GM18519 (cell line): Measurements from ENCODE around the gene CCDC3.

ENCODE experiments used
- ATAC-seq: cut with Tn5 transposase; IDR thresholded peaks from one replicate; pipeline ENCODE4 v1.9.1; 2021; ENCODE audit warnings: mild to moderate bottlenecking, moderate library complexity; ENCODE audit not compliant: unreplicated experiment, low FRiP score

Gene CCDC3

DNA sequence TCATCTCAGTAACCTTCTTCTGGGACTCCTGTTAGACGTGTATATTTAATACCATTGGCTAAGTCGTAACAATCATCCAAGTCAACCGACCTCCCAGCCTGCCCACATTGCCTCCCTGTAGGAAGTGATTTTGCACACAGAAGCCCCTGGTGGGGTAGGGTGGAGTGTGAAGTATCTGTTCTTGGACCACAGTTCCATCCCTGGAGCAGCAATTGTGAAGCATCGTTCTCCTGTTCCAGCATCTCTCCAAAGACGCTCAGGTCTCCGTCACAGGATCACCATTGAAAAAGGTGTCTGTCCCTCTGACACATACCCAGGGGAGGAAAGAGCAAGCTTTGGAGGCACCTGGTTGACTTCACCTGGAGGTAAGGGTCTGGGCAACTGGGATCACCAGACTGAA is 72.9 kb downstream of the CCDC3 start:
- no peak for ATAC-seq

DNA sequence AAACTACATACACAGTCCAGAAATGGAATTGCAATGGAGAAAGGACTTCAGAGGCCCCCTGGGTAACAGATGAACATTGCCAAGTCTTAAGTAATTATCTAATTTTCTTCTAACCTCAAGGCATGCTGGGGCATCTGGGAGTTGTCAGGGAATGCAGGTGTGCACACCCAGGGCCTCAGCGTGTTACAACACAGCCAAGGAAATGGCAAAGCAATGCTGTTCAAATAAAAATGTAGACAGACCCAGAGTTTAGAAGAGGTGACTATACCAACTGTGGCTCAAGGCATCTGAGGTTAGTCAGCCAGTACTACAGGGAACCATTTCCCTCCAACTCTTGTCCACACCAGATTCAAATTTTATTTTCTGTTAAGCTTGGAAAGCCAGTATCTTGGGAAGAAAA is 73.6 kb downstream of the CCDC3 start:
- ATAC-seq, result no peak

DNA sequence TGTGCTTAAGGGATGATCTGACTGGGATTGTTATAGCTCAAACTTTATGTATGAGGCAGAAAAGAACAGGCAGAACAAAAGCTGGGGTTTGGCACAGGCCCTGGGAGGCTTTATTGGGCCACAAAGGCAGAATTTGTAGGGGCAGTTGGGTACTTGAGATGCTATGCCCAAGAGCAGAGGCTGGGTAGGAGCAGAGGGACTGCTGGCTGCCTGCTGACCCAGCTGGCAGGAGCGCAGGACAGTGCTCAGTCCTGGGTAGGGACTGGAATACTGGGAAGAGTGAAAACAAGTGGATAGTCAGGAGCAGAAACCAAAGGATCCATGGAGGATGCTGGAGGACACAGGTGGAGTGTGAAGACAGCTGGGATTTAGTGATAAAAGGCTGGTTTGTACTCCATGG is 75.7 kb downstream of the CCDC3 start:
- no peak for ATAC-seq

DNA sequence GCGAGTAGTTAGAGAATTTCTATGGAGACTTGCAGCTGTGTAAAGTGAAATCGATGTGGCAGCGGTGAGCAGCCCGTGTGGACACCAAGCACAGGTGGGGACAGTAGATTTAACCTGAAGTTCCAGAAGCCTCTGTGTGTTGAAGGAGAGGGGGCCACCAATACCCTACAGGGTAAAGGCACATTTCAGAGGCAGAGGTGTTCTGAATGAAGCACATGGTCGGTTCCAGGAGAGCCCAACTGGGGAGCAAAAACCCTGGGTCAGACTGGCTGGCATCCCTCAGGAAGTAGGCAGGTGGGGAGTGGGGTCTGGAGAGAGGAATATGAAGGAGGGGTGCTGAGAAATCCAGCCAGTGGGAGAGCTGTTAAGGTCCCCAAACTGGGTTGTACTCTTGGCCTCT is 76.6 kb downstream of the CCDC3 start:
- ATAC-seq, result no peak

DNA sequence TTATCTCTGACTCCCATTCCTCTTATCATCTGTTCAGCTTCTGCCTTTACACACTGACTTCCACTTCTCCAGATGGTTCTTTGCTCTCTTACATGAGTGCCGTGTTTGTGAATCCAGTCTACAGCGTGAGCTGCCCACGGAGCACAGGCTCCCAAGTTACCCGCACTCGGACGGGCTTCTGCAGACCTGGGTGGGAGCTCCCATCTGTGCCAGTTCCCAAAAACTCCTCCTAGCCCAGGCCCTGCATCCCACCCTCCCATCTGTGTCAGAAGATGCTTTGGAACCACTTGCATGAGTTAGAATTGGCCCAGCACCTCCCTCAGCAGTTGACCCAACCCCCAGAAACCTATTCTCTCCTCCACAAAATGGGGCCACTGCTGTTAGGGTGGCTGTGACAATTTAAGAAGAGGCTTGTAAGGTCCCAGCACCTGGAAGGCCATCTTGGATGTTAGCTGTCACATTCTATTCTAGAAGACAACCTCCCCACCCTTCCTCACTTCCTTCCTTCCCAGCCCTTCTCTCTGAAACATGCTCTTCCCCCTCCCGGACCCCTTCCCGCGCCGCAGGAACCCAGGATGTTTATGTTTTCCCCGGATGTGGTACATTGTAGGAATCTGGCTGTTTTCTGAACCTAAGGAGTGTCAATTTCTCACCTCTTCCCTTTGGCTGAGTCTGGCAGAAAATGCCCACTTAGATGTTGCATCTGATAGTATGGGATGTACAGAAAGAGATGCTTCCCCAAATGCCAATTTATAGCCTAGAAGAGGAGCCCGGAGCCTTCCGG is 79.2 kb downstream of the CCDC3 start:
- ATAC-seq, result no peak

DNA sequence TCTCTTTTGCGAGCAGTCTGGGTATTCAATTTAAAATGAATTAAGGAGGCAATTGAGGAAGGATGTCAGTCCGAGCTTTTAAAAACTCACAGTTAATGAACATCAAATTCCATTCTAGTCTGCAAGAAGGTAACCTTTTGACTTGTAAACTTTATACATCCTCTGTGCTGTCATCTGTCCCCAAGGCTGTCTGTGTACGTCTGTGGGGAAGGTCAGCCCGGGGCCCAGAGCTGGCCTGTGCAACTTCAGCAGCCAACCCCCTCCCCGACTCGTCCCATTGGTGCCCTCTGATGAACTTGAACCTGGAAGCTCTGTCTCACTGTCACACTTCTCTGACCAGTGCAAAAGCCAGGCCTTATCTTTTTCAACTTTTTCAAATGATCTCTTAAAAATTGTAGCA is 80.3 kb downstream of the CCDC3 start:
- no peak for ATAC-seq

DNA sequence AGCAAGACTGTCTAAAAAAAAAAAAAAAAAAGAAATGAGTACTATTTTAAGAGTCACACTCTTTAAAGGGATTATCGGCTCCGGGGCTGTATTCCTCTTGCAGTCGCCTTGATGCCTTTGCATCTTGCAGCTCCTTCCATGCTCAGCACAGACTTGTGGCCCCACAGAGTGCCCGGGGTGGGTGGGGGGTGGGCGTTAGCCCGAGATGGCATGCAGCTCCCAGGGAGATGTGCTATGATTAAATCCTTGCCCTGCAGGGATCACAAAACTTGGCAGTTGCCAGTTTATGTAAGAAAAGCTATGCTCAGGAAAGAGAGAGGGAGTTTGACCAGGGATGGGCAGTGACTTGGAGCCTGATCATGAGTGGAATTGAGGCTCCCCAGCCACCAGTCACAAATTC is 81.9 kb downstream of the CCDC3 start:
- no peak for ATAC-seq

DNA sequence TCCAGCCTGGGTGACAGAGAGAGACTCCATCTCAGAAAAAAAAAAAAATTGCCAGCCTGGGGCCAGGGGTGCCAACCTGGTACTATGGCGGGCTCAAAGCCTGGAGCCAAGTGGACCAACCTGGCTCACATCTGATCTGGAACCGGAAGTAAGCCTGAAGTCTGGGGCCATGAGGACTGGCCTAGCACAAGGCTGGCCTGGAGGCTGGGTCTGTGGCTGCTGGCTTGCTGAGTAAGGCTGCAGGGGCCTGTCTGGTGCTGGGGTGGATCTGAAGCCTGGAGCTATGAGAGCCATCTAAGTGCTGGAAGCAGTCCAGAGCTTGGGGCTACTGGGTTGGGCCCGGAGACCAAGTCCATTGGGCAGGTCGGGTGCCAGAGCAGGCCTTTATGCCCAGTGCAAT is 84.9 kb downstream of the CCDC3 start:
- no peak for ATAC-seq

DNA sequence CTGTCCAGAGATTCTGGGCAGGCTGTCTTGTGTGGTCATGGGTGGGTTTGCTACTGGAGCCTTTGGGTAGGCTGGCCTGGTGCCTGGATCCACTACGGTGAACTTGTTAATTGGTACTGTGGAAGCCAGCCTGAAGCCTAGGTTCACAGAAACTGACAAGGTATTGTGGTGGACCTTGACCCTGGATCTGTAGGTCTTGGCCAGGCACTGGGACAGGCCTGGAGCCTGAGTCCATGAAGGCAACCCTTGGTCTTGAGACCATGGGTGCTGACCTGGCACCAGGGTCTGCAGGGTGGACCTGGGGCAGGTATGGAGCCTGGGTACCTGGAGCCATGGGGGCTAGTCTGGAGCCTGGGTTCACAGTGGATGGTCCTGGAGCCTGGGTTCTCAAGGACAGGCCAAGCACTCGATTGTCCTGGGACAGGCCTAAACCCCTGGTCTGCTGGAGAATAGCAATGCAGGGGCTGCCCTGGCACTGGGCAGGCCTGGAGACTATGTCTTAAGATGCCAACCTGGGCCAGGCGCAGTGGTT is 85.8 kb downstream of the CCDC3 start:
- ATAC-seq, result no peak

DNA sequence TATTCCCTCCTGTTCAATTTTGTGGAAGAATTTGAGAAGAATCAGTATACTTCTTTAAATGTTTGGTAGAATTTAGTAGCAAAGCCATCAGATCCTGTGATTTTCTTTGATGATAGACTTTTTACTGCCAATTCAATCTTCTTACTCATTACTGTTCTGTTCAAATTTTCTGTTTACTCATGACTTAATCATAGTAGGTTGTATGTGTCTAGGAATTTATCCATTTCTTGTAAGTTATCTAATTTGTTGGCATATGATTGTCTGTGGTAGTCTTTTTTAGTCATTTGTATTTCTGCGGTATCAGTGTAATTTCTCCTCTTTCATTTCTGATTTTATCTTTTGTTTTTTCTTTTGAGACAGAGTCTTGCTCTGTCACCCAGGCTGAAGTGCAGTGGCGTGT is 87.4 kb downstream of the CCDC3 start:
- no peak for ATAC-seq

DNA sequence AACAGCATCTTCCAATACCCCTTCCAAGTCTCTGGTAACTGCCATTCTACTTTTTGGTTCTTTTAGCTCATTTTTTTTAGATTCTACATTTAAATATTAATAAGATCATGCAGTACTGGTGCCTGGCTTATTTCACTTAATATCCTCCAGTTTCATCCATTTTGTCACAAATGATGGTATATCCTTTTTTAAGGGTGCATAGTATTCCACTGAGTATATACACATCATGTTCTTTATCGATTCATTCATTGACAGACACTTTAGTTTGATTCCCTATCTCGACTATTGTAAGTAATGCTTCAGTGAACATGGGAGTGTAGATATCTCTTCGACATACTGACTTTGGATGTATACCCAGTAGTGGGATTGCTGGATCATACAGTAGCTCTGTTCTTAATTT is 89.7 kb downstream of the CCDC3 start:
- ATAC-seq, result no peak

DNA sequence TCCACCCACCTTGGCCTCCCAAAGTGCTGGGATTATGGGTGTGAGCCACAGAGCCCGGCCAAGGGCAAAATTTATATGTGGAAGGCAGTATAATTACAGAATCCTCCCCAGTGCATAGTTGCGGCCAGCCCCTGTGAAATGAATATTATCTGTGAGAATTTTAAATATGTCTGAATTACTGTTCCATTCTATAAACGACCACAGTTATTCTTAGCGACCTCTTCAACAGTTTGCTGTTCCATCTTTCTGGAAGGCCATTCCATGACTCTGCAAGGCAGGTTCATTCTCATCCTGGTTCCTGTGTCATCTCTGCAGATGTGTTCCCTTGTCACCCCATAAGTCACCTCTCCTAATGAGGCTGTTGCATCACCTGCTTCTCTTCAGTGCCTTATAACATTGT is 90.7 kb downstream of the CCDC3 start:
- ATAC-seq, result no peak

DNA sequence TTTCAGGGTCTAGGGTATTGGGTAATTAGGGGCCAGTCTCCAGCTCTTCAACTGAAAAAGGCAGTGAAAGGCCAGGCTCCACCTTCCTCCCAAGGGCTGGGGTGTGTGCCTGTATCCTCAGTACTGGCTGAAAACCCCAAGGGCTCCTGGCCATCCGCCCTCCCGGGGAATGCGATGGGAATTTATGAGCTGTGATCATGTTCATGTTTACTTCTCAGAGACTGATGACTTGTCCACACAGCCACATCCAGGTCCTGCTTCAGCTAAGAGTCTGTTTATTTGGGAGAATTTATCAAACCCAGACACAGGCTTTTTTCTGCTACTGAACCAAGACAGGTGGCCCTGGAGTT is 91.7 kb downstream of the CCDC3 start:
- ATAC-seq, result no peak

DNA sequence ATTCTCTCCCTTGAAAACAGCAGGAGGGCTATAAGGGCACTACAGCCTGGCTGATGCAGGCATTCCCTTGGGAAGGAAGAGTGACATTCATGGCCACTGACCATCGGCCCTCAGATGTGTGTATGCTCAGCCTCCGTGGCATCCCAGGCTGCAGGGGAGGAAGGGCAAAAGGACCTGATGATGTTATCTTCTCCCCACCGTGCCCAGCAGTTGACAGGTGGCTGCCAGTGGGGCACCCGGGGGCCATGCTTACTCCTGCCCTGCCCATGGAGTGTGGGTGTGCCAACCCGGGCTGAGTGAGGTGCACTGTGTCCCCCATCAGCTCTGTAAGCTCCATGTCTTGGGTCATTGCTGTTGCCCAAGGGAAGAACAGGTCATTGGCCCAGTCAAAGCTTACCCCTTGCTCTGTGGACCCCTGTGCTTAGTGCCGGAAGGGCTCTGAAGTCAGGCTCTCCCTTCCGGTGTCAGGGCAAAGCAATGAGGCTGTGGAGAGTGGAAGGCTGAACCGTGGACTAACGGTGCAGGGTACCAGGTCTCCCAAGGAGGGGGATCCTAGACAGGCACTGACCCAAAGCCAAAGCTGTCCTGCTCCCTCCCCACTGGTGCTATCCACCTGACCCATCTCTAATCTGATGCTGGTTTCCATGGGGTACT is 92.2 kb downstream of the CCDC3 start:
- no peak for ATAC-seq

DNA sequence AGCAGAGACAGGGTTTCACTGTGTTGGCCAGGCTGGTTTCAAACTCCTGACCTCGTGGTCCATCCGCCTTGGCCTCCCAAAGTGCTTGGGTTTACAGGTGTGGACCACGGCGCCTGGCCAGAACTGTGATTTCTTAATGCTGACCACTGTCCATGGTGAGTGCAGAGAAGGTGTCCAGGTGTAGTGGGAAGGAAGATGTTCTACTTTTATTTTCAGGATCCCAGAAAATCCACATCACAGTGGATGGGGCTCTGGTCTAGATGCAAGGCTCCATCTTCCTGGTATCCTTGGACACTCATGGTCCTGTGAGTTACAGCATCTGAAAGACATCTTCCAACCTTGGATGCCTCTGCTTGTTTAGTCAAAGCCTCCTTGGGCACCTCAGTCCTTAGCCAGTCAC is 92.7 kb downstream of the CCDC3 start:
- no peak for ATAC-seq

DNA sequence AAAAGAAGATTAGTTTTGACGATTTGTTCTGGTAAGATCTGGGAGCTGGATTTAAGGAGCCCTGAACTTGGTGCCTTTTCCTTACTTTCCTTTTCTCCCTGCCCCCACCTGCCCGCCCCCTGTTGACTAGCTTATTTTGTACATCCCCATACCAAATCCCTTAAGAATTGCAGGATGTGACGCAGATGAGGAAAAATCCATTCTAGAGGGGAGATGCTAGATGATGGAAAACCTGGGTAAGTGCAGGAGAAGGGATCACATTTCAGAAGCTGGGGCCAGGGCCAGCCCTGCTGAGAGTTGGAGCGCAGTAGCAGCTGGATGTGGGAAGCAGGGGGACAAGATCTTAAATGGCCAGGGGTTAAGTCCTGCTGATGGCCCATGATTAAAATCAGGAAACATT is 93.9 kb downstream of the CCDC3 start:
- ATAC-seq, result no peak

DNA sequence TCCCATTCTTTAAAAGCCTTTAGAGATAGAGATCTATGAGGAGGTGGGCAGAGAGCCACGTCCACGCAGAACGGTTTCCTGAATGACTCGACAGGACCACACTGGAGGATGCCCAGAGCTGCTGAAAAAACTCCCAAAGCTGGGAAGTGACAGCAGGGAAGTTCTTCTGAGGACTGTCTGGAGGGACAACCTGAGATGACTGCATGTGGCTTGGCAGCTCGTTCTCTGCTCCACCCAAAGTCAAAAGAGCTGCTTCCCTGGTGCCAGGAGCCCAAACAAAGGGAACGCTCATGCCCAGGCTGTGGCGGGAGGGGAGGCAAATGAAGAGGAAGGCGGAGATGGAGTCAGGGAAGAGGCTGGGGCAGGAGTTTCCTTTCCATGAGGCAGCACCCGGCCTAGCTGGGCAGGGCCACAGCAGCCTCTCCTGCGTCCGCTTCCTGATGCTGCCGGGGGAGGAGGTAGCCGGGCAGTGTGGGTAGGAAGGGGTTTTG is 95.4 kb downstream of the CCDC3 start:
- no peak for ATAC-seq

DNA sequence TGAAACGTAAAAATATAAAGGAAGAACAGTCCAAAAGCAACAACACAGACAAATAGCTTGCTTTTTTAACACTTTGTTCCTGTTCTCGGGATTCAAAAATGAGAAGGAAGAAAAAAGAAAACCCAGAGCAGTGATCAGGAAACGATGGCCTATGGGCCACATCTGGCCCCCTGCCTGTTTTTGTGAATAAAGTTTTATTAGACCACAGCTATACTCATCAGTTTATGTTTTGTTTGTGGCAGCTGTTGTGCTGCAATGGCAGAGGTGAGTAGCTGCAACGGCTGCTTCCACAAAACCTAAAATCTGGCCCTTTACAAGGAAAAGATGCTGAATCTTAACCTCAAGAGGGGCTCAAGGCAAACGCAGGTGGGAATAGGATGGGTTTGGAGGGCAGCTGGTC is 96.4 kb downstream of the CCDC3 start:
- ATAC-seq, result no peak

DNA sequence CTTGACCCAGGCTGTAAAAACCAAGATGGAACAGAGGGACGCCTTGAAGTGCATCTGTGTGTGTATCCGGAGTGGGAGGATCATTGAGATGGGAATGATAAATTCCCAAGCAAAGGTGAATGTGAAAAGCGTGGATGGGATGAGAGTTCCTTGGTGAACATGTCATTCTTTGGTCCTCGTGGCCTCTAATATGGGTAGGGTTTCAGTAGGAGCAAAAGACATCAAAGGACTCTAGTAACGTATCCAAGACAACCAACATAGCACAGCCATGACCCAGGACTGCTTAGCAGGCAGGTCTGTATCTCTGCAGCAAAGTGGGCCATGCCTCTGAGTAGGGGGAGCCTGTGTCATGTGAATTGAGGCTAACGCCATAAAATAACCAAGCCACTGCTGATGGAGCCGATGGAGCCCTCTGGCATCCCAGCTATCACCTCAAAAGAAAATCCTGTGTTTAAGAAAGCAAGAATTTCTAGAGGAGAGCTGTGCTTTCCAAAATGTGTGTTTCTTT is 98.6 kb downstream of the CCDC3 start:
- no peak for ATAC-seq

DNA sequence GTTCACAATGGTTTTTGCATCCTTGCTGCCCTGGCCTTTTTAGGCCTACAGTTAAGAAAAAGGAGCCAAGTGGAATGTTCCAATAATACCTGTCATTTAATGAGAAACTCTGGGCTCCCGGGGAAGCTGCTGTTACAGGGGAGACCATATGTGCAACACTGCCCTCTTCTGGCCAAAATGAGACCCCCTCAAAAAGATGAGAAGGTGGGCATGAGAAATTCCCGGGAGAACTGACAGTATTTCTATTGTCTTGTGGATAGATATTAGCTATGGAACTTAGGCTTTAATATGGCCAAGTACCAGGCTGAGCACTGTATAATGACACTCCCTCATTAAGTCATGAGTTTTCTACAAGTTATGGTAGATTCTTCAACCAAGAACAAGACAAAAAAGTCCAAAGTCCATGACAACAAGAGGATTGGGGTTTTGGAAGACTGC is 99.4 kb downstream of the CCDC3 start:
- ATAC-seq, result no peak

DNA sequence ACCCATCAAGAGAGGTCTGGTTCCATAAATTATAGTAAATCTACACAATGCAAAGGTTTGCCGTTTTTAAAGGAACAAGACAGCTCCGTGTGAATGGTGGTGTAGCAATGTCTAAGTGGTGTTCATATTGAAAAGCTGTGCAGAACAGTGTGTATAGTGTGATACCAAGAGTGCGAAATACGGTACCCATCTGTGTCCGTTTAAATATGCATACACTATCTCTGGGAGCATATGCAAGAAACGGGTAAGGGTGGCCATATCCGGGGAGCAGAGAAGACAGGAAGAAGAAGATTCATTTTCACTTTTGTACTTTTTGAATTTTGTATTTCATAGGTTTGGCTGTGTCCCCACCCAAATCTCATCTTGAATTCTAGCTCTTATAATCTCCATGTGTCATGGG is 102.0 kb downstream of the CCDC3 start:
- no peak for ATAC-seq

DNA sequence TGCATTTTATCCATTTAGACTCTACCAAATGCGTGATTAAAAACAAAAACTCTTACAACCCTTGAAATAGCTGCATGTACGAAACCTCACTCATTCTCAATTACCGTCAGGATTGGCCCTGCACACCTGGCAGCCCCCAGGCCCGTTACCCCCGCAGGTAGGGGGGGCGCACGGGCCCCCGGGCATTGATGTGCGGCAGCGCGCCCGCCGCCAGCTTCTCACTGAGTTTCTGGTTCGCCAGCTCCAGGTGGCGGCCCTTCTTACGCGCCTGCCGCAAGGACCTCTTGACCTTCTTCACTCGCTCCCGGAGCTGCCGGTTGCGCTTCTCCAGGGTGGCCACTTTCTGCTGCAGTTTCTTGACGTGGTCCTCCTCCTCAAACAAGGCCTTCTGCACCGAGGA is 103.2 kb downstream of the CCDC3 start:
- ATAC-seq, result no peak
